ENCODE data around the gene GRIK4.

DNA sequence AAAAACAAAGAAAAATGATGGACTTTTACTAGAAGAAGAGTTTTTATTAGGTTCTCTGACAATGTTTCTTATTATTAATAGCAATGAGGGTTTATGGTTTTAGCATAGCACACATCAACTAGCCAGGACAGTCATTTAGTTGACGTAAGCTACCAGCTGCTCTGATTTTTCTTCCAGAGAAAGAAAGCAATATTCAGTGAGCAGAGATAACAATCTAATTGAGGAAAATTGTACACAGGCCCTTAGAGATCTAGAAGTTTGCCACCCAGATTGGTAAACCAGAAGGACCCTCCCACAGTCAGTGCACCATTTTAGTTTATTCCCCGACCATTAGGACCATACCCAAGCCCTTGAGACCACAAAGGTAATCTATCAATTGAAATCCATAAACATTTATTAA, 483.6 kb downstream of the GRIK4 start:
- TF ChIP-seq SMC3 (conservative IDR thresholded peaks at IDR 0.05; ENCODE audit: insufficient read depth, low read depth, low read length) (no peak), CREM (IDR thresholded peaks at IDR 0.05; ENCODE audit: low read depth) (no peak), FOXJ3 (CRISPR knock-in tag; IDR thresholded peaks at IDR 0.05) (no peak), ATF1 (CRISPR knock-in tag; IDR thresholded peaks at IDR 0.05) (no peak), ATF1 (tag; IDR thresholded peaks at IDR 0.05) (no peak), TSC22D4 (tag; IDR thresholded peaks at IDR 0.05) (no peak), ZNF408 (CRISPR knock-in tag; IDR thresholded peaks at IDR 0.05; ENCODE audit: low read depth) (no peak)
- TF ChIP-seq, protein P1, sequence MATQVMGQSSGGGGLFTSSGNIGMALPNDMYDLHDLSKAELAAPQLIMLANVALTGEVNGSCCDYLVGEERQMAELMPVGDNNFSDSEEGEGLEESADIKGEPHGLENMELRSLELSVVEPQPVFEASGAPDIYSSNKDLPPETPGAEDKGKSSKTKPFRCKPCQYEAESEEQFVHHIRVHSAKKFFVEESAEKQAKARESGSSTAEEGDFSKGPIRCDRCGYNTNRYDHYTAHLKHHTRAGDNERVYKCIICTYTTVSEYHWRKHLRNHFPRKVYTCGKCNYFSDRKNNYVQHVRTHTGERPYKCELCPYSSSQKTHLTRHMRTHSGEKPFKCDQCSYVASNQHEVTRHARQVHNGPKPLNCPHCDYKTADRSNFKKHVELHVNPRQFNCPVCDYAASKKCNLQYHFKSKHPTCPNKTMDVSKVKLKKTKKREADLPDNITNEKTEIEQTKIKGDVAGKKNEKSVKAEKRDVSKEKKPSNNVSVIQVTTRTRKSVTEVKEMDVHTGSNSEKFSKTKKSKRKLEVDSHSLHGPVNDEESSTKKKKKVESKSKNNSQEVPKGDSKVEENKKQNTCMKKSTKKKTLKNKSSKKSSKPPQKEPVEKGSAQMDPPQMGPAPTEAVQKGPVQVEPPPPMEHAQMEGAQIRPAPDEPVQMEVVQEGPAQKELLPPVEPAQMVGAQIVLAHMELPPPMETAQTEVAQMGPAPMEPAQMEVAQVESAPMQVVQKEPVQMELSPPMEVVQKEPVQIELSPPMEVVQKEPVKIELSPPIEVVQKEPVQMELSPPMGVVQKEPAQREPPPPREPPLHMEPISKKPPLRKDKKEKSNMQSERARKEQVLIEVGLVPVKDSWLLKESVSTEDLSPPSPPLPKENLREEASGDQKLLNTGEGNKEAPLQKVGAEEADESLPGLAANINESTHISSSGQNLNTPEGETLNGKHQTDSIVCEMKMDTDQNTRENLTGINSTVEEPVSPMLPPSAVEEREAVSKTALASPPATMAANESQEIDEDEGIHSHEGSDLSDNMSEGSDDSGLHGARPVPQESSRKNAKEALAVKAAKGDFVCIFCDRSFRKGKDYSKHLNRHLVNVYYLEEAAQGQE (IDR thresholded peaks at IDR 0.05; ENCODE audit: borderline replicate concordance): no peak
- TF ChIP-seq, protein P1 (CRISPR knock-in tag; IDR thresholded peaks at IDR 0.05; ENCODE audit: low read depth): no peak
- TF ChIP-seq, protein P2, sequence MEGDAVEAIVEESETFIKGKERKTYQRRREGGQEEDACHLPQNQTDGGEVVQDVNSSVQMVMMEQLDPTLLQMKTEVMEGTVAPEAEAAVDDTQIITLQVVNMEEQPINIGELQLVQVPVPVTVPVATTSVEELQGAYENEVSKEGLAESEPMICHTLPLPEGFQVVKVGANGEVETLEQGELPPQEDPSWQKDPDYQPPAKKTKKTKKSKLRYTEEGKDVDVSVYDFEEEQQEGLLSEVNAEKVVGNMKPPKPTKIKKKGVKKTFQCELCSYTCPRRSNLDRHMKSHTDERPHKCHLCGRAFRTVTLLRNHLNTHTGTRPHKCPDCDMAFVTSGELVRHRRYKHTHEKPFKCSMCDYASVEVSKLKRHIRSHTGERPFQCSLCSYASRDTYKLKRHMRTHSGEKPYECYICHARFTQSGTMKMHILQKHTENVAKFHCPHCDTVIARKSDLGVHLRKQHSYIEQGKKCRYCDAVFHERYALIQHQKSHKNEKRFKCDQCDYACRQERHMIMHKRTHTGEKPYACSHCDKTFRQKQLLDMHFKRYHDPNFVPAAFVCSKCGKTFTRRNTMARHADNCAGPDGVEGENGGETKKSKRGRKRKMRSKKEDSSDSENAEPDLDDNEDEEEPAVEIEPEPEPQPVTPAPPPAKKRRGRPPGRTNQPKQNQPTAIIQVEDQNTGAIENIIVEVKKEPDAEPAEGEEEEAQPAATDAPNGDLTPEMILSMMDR (IDR thresholded peaks at IDR 0.05 in 2 of 3, conservative IDR thresholded peaks at IDR 0.05 in 1 of 3; ENCODE audit: insufficient read depth in 2 of 3, low read depth in 1 of 3, low read length in 3 of 3): no peak
- TF ChIP-seq, protein P3, sequence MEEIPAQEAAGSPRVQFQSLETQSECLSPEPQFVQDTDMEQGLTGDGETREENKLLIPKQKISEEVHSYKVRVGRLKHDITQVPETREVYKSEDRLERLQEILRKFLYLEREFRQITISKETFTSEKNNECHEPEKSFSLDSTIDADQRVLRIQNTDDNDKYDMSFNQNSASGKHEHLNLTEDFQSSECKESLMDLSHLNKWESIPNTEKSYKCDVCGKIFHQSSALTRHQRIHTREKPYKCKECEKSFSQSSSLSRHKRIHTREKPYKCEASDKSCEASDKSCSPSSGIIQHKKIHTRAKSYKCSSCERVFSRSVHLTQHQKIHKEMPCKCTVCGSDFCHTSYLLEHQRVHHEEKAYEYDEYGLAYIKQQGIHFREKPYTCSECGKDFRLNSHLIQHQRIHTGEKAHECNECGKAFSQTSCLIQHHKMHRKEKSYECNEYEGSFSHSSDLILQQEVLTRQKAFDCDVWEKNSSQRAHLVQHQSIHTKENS (CRISPR knock-in tag; IDR thresholded peaks at IDR 0.05): no peak

All from K562 (cell line).